HL-60/S4 treated with phorbol 12-myristate 13-acetate at 8.2 ng/mL for 4 days and 3 days (cell line): ENCODE results near the gene TRAF4.
"Not testable (repeated sequence)": the region's sequence is repeated elsewhere in the genome, so short reads cannot be mapped to it uniquely, and the experiment has no call there.

ENCODE experiments used
- in situ Hi-C: fragments of 300-500 bp; cut with MboI; formaldehyde crosslinking; loops from 2 replicates; pipeline ENCODE4 v1.15.0; 2022; ENCODE audit warnings: low sequenced_read_pairs

The TRAF4 gene

GRCh38 chr17:28712705-28713415, 31.0 kb upstream of the TRAF4 start:
- in situ Hi-C loops, result no loop called here

GRCh38 chr17:28714281-28714680, 29.5 kb upstream of the TRAF4 start:
- in situ Hi-C loops, result no loop called here

- in situ Hi-C loops, result no loop called here
Observed at GRCh38 chr17:28715217-28715616, 28.6 kb upstream of the TRAF4 start.

GRCh38 chr17:28716740-28717577, 26.9 kb upstream of the TRAF4 start:
- in situ Hi-C loops, result no loop called here

- in situ Hi-C loops, result no loop called here
Observed at GRCh38 chr17:28717578-28718332, 26.1 kb upstream of the TRAF4 start, which contains the start of gene RAB34. Gene RAB34, minus strand, starts transcription at chr17:28717868. Its CDS starts 602 bp downstream, at chr17:28717266.

- in situ Hi-C loops, result no loop called here
Observed at GRCh38 chr17:28718333-28719020, 25.3 kb upstream of the TRAF4 start.

GRCh38 chr17:28719021-28719433, 24.8 kb upstream of the TRAF4 start:
- in situ Hi-C loops, result no loop called here

GRCh38 chr17:28720247-28720996, 23.4 kb upstream of the TRAF4 start:
- in situ Hi-C loops, result no loop called here

- in situ Hi-C loops, result not testable (repeated sequence)
Observed at GRCh38 chr17:28720997-28721329, 22.8 kb upstream of the TRAF4 start.

GRCh38 chr17:28722417-28723158, 21.2 kb upstream of the TRAF4 start:
- in situ Hi-C loops, result no loop called here

GRCh38 chr17:28723159-28723835, 20.5 kb upstream of the TRAF4 start:
- in situ Hi-C loops, result no loop called here

- in situ Hi-C loops, result not testable (repeated sequence)
Observed at GRCh38 chr17:28723836-28724499, 19.8 kb upstream of the TRAF4 start.

GRCh38 chr17:28724500-28725165, 19.2 kb upstream of the TRAF4 start:
- in situ Hi-C loops, result no loop called here

GRCh38 chr17:28725166-28725659, 18.6 kb upstream of the TRAF4 start:
- in situ Hi-C loops, result no loop called here

GRCh38 chr17:28725660-28726225, 18.1 kb upstream of the TRAF4 start:
- in situ Hi-C loops, result no loop called here

GRCh38 chr17:28726226-28726626, 17.6 kb upstream of the TRAF4 start, which contains the start of gene TLCD1:
Gene TLCD1, minus strand, starts transcription at chr17:28726233. Its CDS starts 136 bp downstream, at chr17:28726097.
- in situ Hi-C loops, result no loop called here
